GM18907 (cell line): ENCODE data around the gene WDR53.
"Not testable (repeated sequence)": the region's sequence is repeated elsewhere in the genome, so short reads cannot be mapped to it uniquely, and the experiment has no call there.

Source experiments
- ATAC-seq: cut with Tn5 transposase; IDR thresholded peaks from one replicate; pipeline ENCODE4 v1.9.1; 2021; ENCODE audit warnings: mild to moderate bottlenecking, moderate library complexity; ENCODE audit not compliant: unreplicated experiment

Gene WDR53

GRCh38 chr3:196568246-196569002 is at the start of gene WDR53, which contains the start of gene FBXO45:
Gene WDR53 (minus strand): TSS chr3:196568554. CDS start chr3:196561475, 7,079 bp downstream.
Gene FBXO45 (plus strand): TSS chr3:196568660. CDS start chr3:196568985, 325 bp downstream.
- ATAC-seq: peak; percentile 93

- ATAC-seq: no peak
Measured at GRCh38 chr3:196617256-196617655, 48.9 kb upstream of the WDR53 start.

- ATAC-seq: not testable (repeated sequence)
Measured at GRCh38 chr3:196615234-196615633, 46.9 kb upstream of the WDR53 start.

- no peak for ATAC-seq
Measured at GRCh38 chr3:196611761-196612483, 43.6 kb upstream of the WDR53 start.

GRCh38 chr3:196609805-196610515 is 41.6 kb upstream of the WDR53 start:
- no peak for ATAC-seq

GRCh38 chr3:196609343-196609775 is 41.0 kb upstream of the WDR53 start:
- peak; percentile 68 for ATAC-seq

GRCh38 chr3:196608693-196609092 is 40.3 kb upstream of the WDR53 start:
- no peak for ATAC-seq

- no peak for ATAC-seq
Measured at GRCh38 chr3:196604548-196604947, 36.2 kb upstream of the WDR53 start.

- no peak for ATAC-seq
Measured at GRCh38 chr3:196603683-196604082, 35.3 kb upstream of the WDR53 start.

GRCh38 chr3:196602673-196603072 is 34.3 kb upstream of the WDR53 start:
- no peak for ATAC-seq

GRCh38 chr3:196600359-196600758 is 32.0 kb upstream of the WDR53 start:
- ATAC-seq: no peak

- no peak for ATAC-seq
Measured at GRCh38 chr3:196599734-196600128, 31.4 kb upstream of the WDR53 start.

- not testable (repeated sequence) for ATAC-seq
Measured at GRCh38 chr3:196597971-196598733, 29.8 kb upstream of the WDR53 start.

- ATAC-seq: no peak
Measured at GRCh38 chr3:196596355-196596754, 28.0 kb upstream of the WDR53 start.

- ATAC-seq: no peak
Measured at GRCh38 chr3:196590279-196590678, 21.9 kb upstream of the WDR53 start.

- no peak for ATAC-seq
Measured at GRCh38 chr3:196585044-196585757, 16.8 kb upstream of the WDR53 start.

GRCh38 chr3:196572389-196572788 is 4.0 kb upstream of the WDR53 start:
- ATAC-seq: no peak

- ATAC-seq: not testable (repeated sequence)
Measured at GRCh38 chr3:196570332-196570731, 2.0 kb upstream of the WDR53 start.

GRCh38 chr3:196569003-196569516 is 706 bp upstream of the WDR53 start:
- peak; percentile 51 for ATAC-seq

- no peak for ATAC-seq
Measured at GRCh38 chr3:196563721-196564225, 4.6 kb downstream of the WDR53 start.
